Fibroblast of pulmonary artery (primary cell): ENCODE results near the gene HCAR2.

ENCODE experiments used
- DNase-seq: peaks from one replicate; pipeline ENCODE4 v3.0.0-alpha.2; 2010; ENCODE audit warnings: low read depth
- H3K4me3 ChIP-seq: replicated peaks from 2 replicates; pipeline ENCODE4 v1.5.1; 2011; ENCODE audit warnings: low read depth, mild to moderate bottlenecking, control low read depth, low read length, moderate library complexity
- CTCF ChIP-seq: IDR thresholded peaks from 2 replicates; pipeline ENCODE4 v1.5.1; 2011; ENCODE audit warnings: mild to moderate bottlenecking, control low read depth, low read length, inconsistent platforms; ENCODE audit errors: missing control alignments

Gene HCAR2

DNA sequence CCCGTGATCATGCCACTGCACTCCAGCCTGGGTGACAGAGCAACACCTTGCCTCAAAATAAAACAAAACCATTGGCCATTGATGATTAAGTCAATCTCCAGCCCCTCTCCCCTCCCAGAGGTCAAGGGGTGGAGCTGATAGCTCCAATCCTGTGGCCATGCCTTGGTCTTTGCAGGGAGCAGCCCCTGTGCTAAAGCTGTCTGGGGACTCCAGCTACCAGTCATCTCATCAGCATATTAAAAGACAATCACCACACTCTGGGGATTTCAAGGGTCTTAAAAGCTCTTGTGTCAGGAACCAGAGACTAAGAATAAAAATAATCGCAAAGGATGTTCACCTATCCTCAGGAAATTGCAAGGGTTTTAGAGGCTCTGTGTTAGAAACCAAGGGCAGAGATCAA is 30.6 kb downstream of the HCAR2 start:
- no peak overlapping the region for H3K4me3 ChIP-seq
- DNase-seq = no peak
- TF ChIP-seq CTCF = no peak

DNA sequence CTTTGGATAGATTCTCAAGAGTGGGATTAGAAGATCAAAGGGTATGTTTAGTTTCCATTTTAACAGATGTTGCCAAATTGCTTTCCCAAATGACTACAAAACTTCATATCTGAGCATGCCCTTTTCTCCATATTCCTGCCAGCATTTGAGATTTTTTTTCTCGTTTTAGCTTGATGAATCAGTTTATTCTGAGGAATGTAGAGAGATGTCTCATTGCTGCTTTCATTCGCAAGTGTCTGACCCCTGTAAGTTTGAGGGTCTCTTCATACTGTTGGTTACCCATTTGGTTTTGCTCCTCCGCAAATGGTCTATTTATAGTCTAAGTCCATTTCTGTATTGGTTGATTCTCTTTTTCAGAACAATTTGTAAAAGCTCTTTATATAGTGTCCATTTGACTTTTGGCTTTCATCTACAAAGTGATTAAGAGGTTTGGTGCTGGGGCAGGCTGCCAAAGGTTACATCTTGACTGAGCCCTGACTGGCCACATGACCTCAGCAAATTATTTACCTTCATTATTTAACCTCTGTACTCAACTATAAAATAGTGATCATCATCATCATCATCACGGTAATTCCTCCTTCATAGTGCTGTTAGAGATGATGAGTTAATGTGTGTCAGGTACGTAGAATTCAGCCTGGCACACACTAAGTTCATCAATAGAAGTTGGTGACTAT is 33.6 kb downstream of the HCAR2 start:
- no peak for TF ChIP-seq CTCF
- H3K4me3 ChIP-seq = no peak overlapping the region
- peak; percentile 41 for DNase-seq

DNA sequence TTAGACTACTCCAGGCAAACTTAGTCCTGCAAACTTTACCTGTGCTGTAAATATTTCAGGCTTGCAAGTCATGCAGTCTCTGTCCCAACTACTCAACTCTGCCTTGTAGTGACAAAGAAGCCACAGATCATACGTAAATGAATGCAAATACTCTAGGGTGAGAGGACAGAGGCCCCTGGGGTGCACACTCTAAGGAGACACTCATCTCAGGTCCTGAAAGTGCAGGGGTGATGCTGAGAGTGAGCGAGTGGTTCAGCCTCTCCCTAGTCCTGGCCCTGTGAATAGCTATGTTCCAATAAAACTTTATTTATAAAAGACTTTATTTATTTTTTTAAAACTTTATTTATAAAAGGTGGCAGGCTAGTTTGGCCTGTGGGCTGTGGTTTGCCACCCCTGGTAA is 34.9 kb downstream of the HCAR2 start:
- DNase-seq = no peak
- no peak for TF ChIP-seq CTCF
- no peak overlapping the region for H3K4me3 ChIP-seq

DNA sequence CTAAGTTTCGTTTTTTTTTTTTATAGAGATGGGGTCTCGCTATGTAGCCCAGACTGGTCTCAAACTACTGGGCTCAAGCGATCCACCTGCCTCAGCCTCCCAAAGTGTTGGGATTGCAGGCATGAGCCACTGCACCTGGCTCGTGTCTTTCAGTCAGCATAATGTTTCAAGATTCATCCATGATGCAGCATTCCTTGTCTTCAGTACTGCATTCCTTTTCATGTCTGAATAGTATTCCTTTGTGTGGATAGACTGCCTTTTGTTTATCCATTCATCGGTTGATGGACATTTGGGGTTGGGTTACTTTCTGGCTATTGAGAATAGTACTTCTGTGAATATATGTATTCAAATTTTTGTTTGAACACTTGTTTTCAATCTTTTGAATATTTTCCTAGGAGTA is 37.4 kb downstream of the HCAR2 start:
- DNase-seq = no peak
- H3K4me3 ChIP-seq = no peak overlapping the region
- TF ChIP-seq CTCF = no peak

DNA sequence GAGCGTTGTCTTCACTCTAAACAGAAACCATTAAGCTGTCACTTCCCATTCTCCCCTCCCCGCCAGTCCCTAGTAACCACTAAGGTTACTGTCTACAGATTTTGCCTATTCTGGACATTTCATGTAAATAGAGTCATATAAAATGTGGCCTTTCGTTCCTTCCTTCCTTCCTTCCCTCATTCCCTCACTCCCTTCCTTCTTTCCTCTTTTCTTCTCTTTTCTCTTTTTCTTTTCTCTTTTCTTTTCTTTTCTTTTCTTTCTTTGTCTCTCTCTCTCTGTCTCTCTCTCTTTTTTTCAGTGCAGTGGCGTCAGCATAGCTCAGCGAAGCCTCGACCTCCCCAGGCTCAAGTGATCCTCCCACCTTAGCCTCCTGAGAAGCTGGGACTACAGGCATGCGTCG is 37.8 kb downstream of the HCAR2 start:
- TF ChIP-seq CTCF = no peak
- no peak overlapping the region for H3K4me3 ChIP-seq

GRCh38 chr12:122661938-122662337 is 41.2 kb downstream of the HCAR2 start:
- no peak for TF ChIP-seq CTCF
- no peak for DNase-seq

More for the DNA sequence above, 37.8 kb downstream of the HCAR2 start:
- DNase-seq = no peak

DNA sequence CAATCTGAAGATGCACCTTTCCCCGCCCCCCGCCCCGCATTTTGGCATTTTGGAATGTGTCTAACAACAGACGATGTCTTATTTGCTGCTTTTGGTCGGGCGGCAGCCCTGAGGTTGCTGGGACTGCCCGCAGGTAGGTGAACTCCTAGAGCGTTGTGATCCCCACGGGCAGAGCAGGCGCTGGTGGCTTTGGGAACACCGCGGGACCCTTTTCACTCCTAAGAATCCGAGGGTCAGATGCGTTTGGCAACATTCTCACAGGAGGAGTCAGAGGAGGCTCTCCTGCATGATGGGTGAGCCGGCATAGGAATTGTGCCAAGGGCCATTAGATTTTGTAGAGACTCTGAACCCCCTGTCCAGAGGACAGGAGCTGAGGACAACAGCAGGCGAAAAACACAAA is 41.9 kb downstream of the HCAR2 start:
- no peak overlapping the region for H3K4me3 ChIP-seq
- TF ChIP-seq CTCF = no peak
- no peak for DNase-seq

More at GRCh38 chr12:122661938-122662337, 41.2 kb downstream of the HCAR2 start:
- no peak overlapping the region for H3K4me3 ChIP-seq
